ENCODE measurements around the gene IL4I1. TPM values are rescaled to one million over a fixed set of nuclear protein-coding genes. Genes with fewer than 3 reads are reported as not detected.
A peak's percentile ranks its signal among the peaks of the same experiment; 100 is the strongest.

The IL4I1 gene
- total RNA-seq, 3 donors from 2014 or later = 1.2 to 1.7 (median 1.6) TPM

- no peak for TF ChIP-seq CTCF (IDR thresholded peaks at IDR 0.05)
- no peaks in the 10 kb centered on the region for H3K36me3 ChIP-seq (ENCODE audit: low read depth)
- no peaks in the 10 kb centered on the region for H3K4me1 ChIP-seq (ENCODE audit: low read depth)
- no peak for DNase-seq
- intact Hi-C loops (cut with DNase I, micrococcal nuclease) = no loop called here
- H3K4me3 ChIP-seq = no peak overlapping the region
- no peaks in the 10 kb centered on the region for H3K9me3 ChIP-seq
- ATAC-seq = peak; percentile 49
These were observed 53.4 kb downstream of the IL4I1 start for GRCh38 chr19:49843265-49843664.

DNA sequence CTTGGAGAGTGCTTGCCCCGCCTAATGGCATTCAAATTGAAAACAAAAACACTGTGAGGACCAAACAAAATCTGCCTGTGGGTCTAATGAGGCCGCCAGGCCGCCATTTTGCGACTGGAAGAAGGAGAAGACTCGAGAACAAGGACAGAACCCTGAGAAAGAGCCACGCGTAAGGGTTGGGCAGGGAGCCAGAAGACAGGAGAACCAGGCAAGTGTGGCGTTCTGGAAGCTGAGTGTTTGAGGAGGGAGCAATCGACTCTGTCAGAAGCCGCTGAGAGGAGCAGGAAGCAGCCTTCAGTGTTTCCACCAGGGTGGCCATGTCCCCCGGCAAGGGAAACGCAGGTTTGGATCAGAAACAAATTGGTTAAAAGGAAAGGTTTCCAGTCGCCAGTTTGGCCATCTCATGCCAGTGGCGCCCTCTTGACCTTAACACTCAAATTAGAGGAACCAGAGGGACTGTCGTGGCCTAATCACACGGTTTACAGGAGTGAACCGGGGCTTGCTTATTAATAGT lies 55.9 kb downstream of the IL4I1 start:
- intact Hi-C loops (cut with DNase I, micrococcal nuclease) = no loop called here
- no peaks in the 10 kb centered on the region for H3K36me3 ChIP-seq (ENCODE audit: low read depth)
- no peaks in the 10 kb centered on the region for H3K4me1 ChIP-seq (ENCODE audit: low read depth)
- no peak overlapping the region for H3K4me3 ChIP-seq
- no peak for ATAC-seq
- DNase-seq = no peak
- TF ChIP-seq CTCF (IDR thresholded peaks at IDR 0.05) = no peak
- no peaks in the 10 kb centered on the region for H3K9me3 ChIP-seq

GRCh38 chr19:49840321-49840720 lies 56.4 kb downstream of the IL4I1 start:
- DNase-seq (no peak), ATAC-seq (no peak)
- Histone ChIP-seq H3K36me3 (ENCODE audit: low read depth) (peaks cover 2% of the 10 kb centered on the region), H3K4me3 (no peak overlapping the region), H3K9me3 (no peaks in the 10 kb centered on the region), H3K4me1 (ENCODE audit: low read depth) (no peaks in the 10 kb centered on the region)
- intact Hi-C loops (cut with DNase I, micrococcal nuclease) = no loop called here
- TF ChIP-seq CTCF (IDR thresholded peaks at IDR 0.05) = no peak

GRCh38 chr19:49839713-49840112 lies 57.0 kb downstream of the IL4I1 start:
- no peaks in the 10 kb centered on the region for H3K9me3 ChIP-seq
- intact Hi-C loops (cut with DNase I, micrococcal nuclease) = no loop called here
- TF ChIP-seq CTCF (IDR thresholded peaks at IDR 0.05) = no peak
- H3K4me1 ChIP-seq (ENCODE audit: low read depth) = no peaks in the 10 kb centered on the region
- peaks cover 6% of the 10 kb centered on the region for H3K36me3 ChIP-seq (ENCODE audit: low read depth)
- ATAC-seq (no peak), DNase-seq (no peak)
- H3K4me3 ChIP-seq = no peak overlapping the region

Small RNAs within 50 kb of the gene (microRNA-seq; reads per million reads assigned to microRNA genes)
- 0.70 reads per million for gene MIR4749
- gene MIR4750 = not detected

Other genes starting within 250 kb of the IL4I1 start
- 100 to 1,000 TPM in 1 of 3 donors, 10 to 100 TPM in 2; 76.1 to 119 (median 90.1) TPM for gene IRF3, start 231.0 kb downstream of the IL4I1 start, total RNA-seq
- gene BCL2L12, start 231.0 kb downstream of the IL4I1 start, total RNA-seq = 10 to 100 TPM in 2 of 3 donors, 1 to 10 TPM in 1; 9.6 to 20.8 (median 16.3) TPM
- gene PRMT1, start 219.6 kb downstream of the IL4I1 start, total RNA-seq = 100 to 1,000 TPM in 1 of 3 donors, 10 to 100 TPM in 2; 68.1 to 101 (median 94.8) TPM
- 1 to 10 TPM in 2 of 3 donors, under 1 TPM in 1; 0.69 to 1.3 (median 1.2) TPM for gene ADM5, start 207.3 kb downstream of the IL4I1 start, total RNA-seq
- 1 to 10 TPM; 1.9 to 7.6 (median 2.2) TPM for gene CPT1C, start 205.8 kb downstream of the IL4I1 start, total RNA-seq
- under 1 TPM in 1 of 3 donors, not detected in 2; 0.35 TPM for gene TSKS, start 133.6 kb downstream of the IL4I1 start, total RNA-seq
- 10 to 100 TPM; 73.6 to 84.8 (median 82.5) TPM for gene AP2A1, start 129.9 kb downstream of the IL4I1 start, total RNA-seq
- 10 to 100 TPM in 2 of 3 donors, 1 to 10 TPM in 1; 6.6 to 21.0 (median 11.9) TPM for gene FUZ, start 83.6 kb downstream of the IL4I1 start, total RNA-seq
- 10 to 100 TPM; 54.7 to 57.4 (median 55.2) TPM for gene MED25, start 78.6 kb downstream of the IL4I1 start, total RNA-seq
- 100 to 1,000 TPM in 2 of 3 donors, 10 to 100 TPM in 1; 92.8 to 171 (median 107) TPM for gene PTOV1, start 45.7 kb downstream of the IL4I1 start, total RNA-seq
- gene PNKP, start 29.3 kb downstream of the IL4I1 start, total RNA-seq = 100 to 1,000 TPM in 2 of 3 donors, 10 to 100 TPM in 1; 84.3 to 114 (median 111) TPM
- 10 to 100 TPM; 38.8 to 44.0 (median 42.3) TPM for gene AKT1S1, start 19.5 kb downstream of the IL4I1 start, total RNA-seq
- gene TBC1D17, start 19.2 kb downstream of the IL4I1 start, total RNA-seq = 10 to 100 TPM; 33.7 to 55.7 (median 45.1) TPM
- 10 to 100 TPM; 10.7 to 25.0 (median 16.1) TPM for gene ATF5, start 32.3 kb upstream of the IL4I1 start, total RNA-seq
- 10 to 100 TPM; 34.1 to 41.0 (median 40.9) TPM for gene NUP62, start 32.6 kb upstream of the IL4I1 start, total RNA-seq
- 1 to 10 TPM in 2 of 3 donors, under 1 TPM in 1; 0.49 to 2.0 (median 1.1) TPM for gene SIGLEC11, start 64.3 kb upstream of the IL4I1 start, total RNA-seq
- gene VRK3, start 128.5 kb upstream of the IL4I1 start, total RNA-seq = 10 to 100 TPM; 53.8 to 72.9 (median 62.7) TPM
- gene ZNF473, start 129.1 kb upstream of the IL4I1 start, total RNA-seq = 1 to 10 TPM; 5.2 to 9.2 (median 6.0) TPM